AG04449 (cell line): ENCODE measurements around the gene GSTO1.

ENCODE experiments used
- CTCF ChIA-PET: fragments of 350-600 bp; formaldehyde crosslinking; extraction: SDS; loops from one replicate; lab custom pipeline; 2021; ENCODE audit warnings: antibody characterized with exemption; lab: Yijun Ruan, JAX
- POLR2A ChIA-PET: fragments of 400-600, 350-600 bp; formaldehyde crosslinking; extraction: SDS; loops from one replicate; lab custom pipeline; 2020; ENCODE audit warnings: antibody characterized with exemption, inconsistent platforms; lab: Yijun Ruan, JAX
- DNase-seq: peaks from one replicate; pipeline ENCODE4 v3.0.0-alpha.2; 2010; ENCODE audit warnings: low read depth, low spot score
- H3K4me3 ChIP-seq: 2 replicates; pipeline ENCODE4 v1.5.1; 2011; ENCODE audit warnings: low read depth, mild to moderate bottlenecking, control low read depth, low read length
- CTCF ChIP-seq: IDR thresholded peaks from one replicate; pipeline ENCODE4 v1.5.1; 2011; ENCODE audit warnings: mild to moderate bottlenecking, moderate library complexity, low read length, control low read depth, inconsistent platforms; ENCODE audit not compliant: insufficient read depth; ENCODE audit errors: missing control alignments

Gene GSTO1

DNA sequence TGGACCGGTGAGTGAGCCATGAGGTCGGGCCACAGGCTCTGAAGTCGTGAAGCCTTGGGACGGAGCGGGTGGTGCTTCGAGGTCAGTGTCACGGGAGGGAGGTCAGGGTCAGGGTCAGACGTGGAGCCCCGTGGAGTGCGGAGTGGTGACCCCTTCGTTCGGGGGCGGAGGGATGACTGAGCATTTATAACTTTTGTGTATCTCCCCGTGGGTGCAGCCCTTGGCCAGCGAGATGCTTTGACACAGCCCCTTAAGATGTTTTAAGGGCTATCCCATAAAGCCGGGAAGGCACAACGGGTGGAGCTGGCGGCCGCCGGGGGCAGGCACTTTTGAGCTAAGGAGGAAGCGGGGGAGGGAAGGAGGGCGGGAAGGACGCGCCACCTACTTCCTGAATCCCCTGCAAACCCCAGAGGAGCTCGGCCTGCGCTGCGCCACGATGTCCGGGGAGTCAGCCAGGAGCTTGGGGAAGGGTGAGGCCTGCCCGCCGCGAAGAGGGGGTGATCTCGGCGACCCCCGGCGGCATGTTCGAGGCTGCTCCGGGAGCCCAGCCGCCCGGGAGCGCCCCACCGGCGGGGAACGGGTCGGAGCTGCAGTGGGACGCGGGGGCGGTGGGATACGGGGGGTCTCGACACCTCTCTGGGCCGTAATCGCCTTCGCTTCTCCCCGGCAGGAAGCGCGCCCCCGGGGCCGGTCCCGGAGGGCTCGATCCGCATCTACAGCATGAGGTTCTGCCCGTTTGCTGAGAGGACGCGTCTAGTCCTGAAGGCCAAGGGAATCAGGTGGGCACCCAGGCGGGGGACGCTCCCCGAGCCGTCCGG is at the start of gene GSTO1:
Gene GSTO1 (plus strand): TSS at position 400 of the 818 bp plus-strand sequence. CDS start 37 bp downstream, at position 437.
- CTCF ChIA-PET, result interaction anchor here (0.8 to 5.2 kb wide), 8 partner anchors 8 to 367 kb away, joined by 3 to 29 read pairs (median 4); partner anchors contain the start of genes CFAP43 and CFAP58
- POLR2A ChIA-PET, result interaction anchor here (0.6 to 2.4 kb wide), 8 partner anchors 12 to 379 kb away, joined by 3 to 14 read pairs (median 3); partner anchors contain the start of genes GSTO2 and SFR1
- peak within 1 kb of the TSS; percentile 81 for H3K4me3 ChIP-seq
- no peak for DNase-seq
- TF ChIP-seq CTCF, result peak; percentile 3

GRCh38 chr10:104208730-104209129 is 46.0 kb upstream of the GSTO1 start:
- ChIA-PET CTCF (interaction anchor here (0.8 kb wide), 1 partner anchor 164 kb away, joined by 3 read pairs; no protein-coding TSS in a partner anchor), POLR2A (no interaction called here)
- no peak for DNase-seq
- no peak for TF ChIP-seq CTCF
- no peak overlapping the region for H3K4me3 ChIP-seq

GRCh38 chr10:104209575-104210198 is 45.0 kb upstream of the GSTO1 start:
- POLR2A ChIA-PET, result no interaction called here
- no peak for DNase-seq
- no peak overlapping the region for H3K4me3 ChIP-seq
- CTCF ChIA-PET, result interaction anchor here (0.8 to 2.2 kb wide), 4 partner anchors 14 to 322 kb away, joined by 3 to 18 read pairs (median 12); partner anchors contain the start of gene SFR1
- TF ChIP-seq CTCF, result peak; percentile 55

DNA sequence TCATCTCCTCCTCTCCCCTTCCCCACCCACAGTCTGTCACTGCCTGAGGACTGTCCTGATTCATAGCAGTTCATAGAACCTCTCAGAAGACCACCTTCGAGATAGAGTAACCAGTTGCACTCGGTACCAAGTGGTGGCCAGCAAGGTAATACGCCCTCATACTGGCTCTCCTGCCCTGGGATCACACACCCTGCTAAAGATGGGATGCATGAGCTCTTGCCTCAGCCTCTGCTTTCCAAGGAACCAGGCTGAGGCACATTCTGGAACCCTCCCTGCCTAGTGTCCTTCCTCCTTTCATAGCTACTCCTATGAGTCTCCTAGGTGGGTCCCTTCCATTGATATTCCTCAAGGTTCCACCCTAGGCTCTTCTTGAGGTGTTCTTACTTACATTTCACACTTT is 38.1 kb upstream of the GSTO1 start:
- no peak for TF ChIP-seq CTCF
- H3K4me3 ChIP-seq, result no peak overlapping the region
- CTCF ChIA-PET, result interaction anchor here (1.3 kb wide), 1 partner anchor 172 kb away, joined by 6 read pairs; no protein-coding TSS in a partner anchor
- DNase-seq, result no peak
- POLR2A ChIA-PET, result no interaction called here

- POLR2A ChIA-PET, result no interaction called here
Observed at GRCh38 chr10:104218751-104219150, 35.9 kb upstream of the GSTO1 start.

More at GRCh38 chr10:104218751-104219150, 35.9 kb upstream of the GSTO1 start:
- CTCF ChIA-PET, result interaction anchor here (0.8 kb wide), 1 partner anchor 97 kb away, joined by 4 read pairs; the partner anchor contains the start of gene SFR1
- no peak for DNase-seq
- no peak overlapping the region for H3K4me3 ChIP-seq
- no peak for TF ChIP-seq CTCF
